HepG2 (cell line): ENCODE measurements around the gene CCDC69. TPM values are rescaled to one million over a fixed set of nuclear protein-coding genes. Genes with fewer than 3 reads are reported as not detected.

ENCODE experiments used
- DNMT1 ChIP-seq: sonication (generic); formaldehyde crosslinking; IDR thresholded peaks from 2 replicates; pipeline ENCODE4 v1.5.1; 2020; ENCODE audit warnings: mild to moderate bottlenecking, missing genetic modification reagents
- EZH2 ChIP-seq: conservative IDR thresholded peaks from 2 replicates; pipeline ENCODE4 v1.6.1; 2012; ENCODE audit warnings: mild to moderate bottlenecking, low read depth, low read length, moderate library complexity
- HDAC1 ChIP-seq: sonication (generic); formaldehyde crosslinking; IDR thresholded peaks from 2 replicates; pipeline ENCODE4 v1.5.1; 2020; ENCODE audit warnings: mild to moderate bottlenecking, missing genetic modification reagents
- HMGA1 ChIP-seq: sonication (generic); formaldehyde crosslinking; conservative IDR thresholded peaks from 2 replicates; pipeline ENCODE4 v1.4.0; 2020; ENCODE audit warnings: missing genetic modification reagents
- KMT2B ChIP-seq: IDR thresholded peaks from 2 replicates; pipeline ENCODE4 v1.6.1; 2016; ENCODE audit warnings: missing genetic modification reagents, missing compliant biosample characterization
- MEIS1 ChIP-seq: sonication (generic); formaldehyde crosslinking; IDR thresholded peaks from 2 replicates; pipeline ENCODE4 v1.9.0; 2021; ENCODE audit warnings: mild to moderate bottlenecking, missing genetic modification reagents, moderate library complexity, borderline replicate concordance
- RARG ChIP-seq: sonication (generic); formaldehyde crosslinking; IDR thresholded peaks from 2 replicates; pipeline ENCODE4 v1.4.0; 2020; ENCODE audit warnings: low read depth, mild to moderate bottlenecking, missing genetic modification reagents
- RCOR2 ChIP-seq: IDR thresholded peaks from 2 replicates; pipeline ENCODE4 v1.6.1; 2016; ENCODE audit warnings: missing biosample characterization, missing genetic modification reagents
- SP5 ChIP-seq: IDR thresholded peaks from 2 replicates; pipeline ENCODE4 v1.6.1; 2016; ENCODE audit warnings: low read depth, borderline replicate concordance
- ZC3H13 ChIP-seq: sonication (generic); formaldehyde crosslinking; IDR thresholded peaks from 2 replicates; pipeline ENCODE4 v1.8.1; 2023; ENCODE audit warnings: mild to moderate bottlenecking, missing genetic modification reagents, moderate library complexity
- ZNF20 ChIP-seq: sonication (generic); formaldehyde crosslinking; IDR thresholded peaks from 2 replicates; pipeline ENCODE4 v1.4.0; 2020; ENCODE audit warnings: mild to moderate bottlenecking, moderate library complexity, missing genetic modification reagents
- ZNF232 ChIP-seq: sonication (generic); formaldehyde crosslinking; IDR thresholded peaks from 2 replicates; pipeline ENCODE4 v1.4.0; 2020; ENCODE audit warnings: missing genetic modification reagents, borderline replicate concordance
- ZNF543 ChIP-seq: sonication (generic); formaldehyde crosslinking; IDR thresholded peaks from 2 replicates; pipeline ENCODE4 v1.4.0; 2020; ENCODE audit warnings: mild to moderate bottlenecking, missing genetic modification reagents
- ZNF780A ChIP-seq: sonication (generic); formaldehyde crosslinking; IDR thresholded peaks from 2 replicates; pipeline ENCODE4 v1.8.0; 2022; ENCODE audit warnings: mild to moderate bottlenecking, missing genetic modification reagents, moderate library complexity
- polyA plus RNA-seq, 8 experiments: library from polyadenylated mRNA; depleted of rRNA in 3 of 8; stranded (reverse) in 7 of 8; unstranded in 1 of 8; fragments of >200 nt; fragmentation: Illumina TruSeq in 4 of 8; extraction: Trizol in 4 of 8; gene quantifications; 2 replicates each; pipeline versions ENCODE4 v1.2.1 to v1.2.3, GENCODE V29; 2011 to 2016; ENCODE audit warnings: low read depth in 4 of 8, missing spikeins in 1 of 8, mixed read lengths in 1 of 8; ENCODE audit not compliant: insufficient read depth in 1 of 8
- total RNA-seq, 5 experiments: library from RNA; depleted of rRNA; stranded (reverse); fragments of >200 nt; fragmentation: Illumina TruSeq; extraction: Trizol; gene quantifications; 2 replicates each; pipeline ENCODE4 v1.2.3, GENCODE V29; 2016; ENCODE audit warnings: low read depth in 1 of 5
- TF ChIP-seq, protein P1 (sequence below): sonication (generic); formaldehyde crosslinking; IDR thresholded peaks from 2 replicates; pipeline ENCODE4 v1.4.0; 2020; ENCODE audit warnings: missing genetic modification reagents
- TF ChIP-seq, protein P2 (sequence below): IDR thresholded peaks from 2 replicates; pipeline ENCODE4 v1.6.1; 2016
- TF ChIP-seq, protein P3 (sequence below): sonication (generic); formaldehyde crosslinking; IDR thresholded peaks from 2 replicates; pipeline ENCODE4 v1.5.1; 2020; ENCODE audit warnings: mild to moderate bottlenecking, missing genetic modification reagents, borderline replicate concordance

CCDC69 gene
- total and polyA plus RNA-seq, 2 of the 13 experiments (the other 11 are each of a cell fraction or from before 2014, with no cell fraction given) = 12.2 to 45.2 TPM

DNA sequence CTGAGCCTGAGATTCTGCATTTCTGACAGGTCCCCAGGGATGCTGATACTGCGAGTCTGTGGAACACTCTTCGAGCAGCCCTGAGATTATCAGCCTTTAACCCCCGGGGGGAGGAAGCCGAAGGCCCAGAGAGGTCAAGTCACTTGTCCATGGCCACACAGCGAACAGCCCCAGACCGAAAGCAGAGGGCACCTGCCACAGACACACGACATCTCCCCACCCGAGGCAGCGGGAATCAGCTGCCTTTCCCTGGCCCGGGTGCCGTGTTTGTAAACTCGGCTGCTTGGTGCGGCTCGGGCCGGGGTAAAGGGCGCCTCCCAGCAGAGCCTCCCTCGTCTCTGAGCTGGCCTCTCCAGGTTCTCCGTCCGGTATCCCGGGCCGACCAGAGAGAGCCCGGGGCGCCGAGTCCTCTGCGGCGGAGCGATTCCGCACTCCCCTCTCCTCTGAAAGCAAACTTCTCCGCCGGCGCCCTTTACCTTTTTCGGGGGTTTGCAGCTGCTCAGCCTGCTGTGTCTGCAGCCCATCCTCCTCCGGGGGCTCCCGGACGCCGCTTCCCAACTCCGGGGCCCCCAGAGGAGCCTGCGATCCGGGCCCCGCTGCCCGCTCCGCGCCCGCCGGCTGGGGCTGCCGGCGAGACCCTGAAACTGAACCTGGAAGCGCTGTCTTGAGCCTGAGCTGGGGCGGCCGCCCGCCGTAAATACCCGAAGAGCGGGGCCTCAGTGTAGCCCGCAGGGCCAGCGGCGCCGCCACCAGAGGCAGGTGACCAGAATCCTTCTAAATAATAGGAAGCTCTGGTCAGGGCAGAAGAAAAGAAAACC is at the start of gene CCDC69 (continued):
- TF ChIP-seq, protein P1, sequence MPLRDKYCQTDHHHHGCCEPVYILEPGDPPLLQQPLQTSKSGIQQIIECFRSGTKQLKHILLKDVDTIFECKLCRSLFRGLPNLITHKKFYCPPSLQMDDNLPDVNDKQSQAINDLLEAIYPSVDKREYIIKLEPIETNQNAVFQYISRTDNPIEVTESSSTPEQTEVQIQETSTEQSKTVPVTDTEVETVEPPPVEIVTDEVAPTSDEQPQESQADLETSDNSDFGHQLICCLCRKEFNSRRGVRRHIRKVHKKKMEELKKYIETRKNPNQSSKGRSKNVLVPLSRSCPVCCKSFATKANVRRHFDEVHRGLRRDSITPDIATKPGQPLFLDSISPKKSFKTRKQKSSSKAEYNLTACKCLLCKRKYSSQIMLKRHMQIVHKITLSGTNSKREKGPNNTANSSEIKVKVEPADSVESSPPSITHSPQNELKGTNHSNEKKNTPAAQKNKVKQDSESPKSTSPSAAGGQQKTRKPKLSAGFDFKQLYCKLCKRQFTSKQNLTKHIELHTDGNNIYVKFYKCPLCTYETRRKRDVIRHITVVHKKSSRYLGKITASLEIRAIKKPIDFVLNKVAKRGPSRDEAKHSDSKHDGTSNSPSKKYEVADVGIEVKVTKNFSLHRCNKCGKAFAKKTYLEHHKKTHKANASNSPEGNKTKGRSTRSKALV (CRISPR knock-in tag) = 0 out of 2 replicates have a peak, but pooled peaks have one; percentile 70
- TF ChIP-seq RARG = no peak
- 0 out of 2 replicates have a peak, but pooled peaks have one; percentile 22 for TF ChIP-seq MEIS1 (CRISPR knock-in tag)
- TF ChIP-seq RCOR2 (CRISPR knock-in tag) = peak; percentile 50; the same call in 1 of the 2 replicates
- TF ChIP-seq ZNF543 (CRISPR knock-in tag) = peak; percentile 73; the same call in 1 of the 2 replicates
- TF ChIP-seq HMGA1 (CRISPR knock-in tag) = no peak
- no peak for TF ChIP-seq ZC3H13 (CRISPR knock-in tag)
- TF ChIP-seq, protein P2, sequence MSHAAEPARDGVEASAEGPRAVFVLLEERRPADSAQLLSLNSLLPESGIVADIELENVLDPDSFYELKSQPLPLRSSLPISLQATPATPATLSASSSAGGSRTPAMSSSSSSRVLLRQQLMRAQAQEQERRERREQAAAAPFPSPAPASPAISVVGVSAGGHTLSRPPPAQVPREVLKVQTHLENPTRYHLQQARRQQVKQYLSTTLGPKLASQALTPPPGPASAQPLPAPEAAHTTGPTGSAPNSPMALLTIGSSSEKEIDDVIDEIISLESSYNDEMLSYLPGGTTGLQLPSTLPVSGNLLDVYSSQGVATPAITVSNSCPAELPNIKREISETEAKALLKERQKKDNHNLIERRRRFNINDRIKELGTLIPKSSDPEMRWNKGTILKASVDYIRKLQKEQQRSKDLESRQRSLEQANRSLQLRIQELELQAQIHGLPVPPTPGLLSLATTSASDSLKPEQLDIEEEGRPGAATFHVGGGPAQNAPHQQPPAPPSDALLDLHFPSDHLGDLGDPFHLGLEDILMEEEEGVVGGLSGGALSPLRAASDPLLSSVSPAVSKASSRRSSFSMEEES = no peak
- no peak for TF ChIP-seq ZNF20 (CRISPR knock-in tag)
- peak; percentile 40; the same call in 1 of the 2 replicates for TF ChIP-seq KMT2B
- TF ChIP-seq EZH2 = no peak
- peak; percentile 70; the same call in 1 of the 2 replicates for TF ChIP-seq ZNF232 (CRISPR knock-in tag)
- TF ChIP-seq, protein P3, sequence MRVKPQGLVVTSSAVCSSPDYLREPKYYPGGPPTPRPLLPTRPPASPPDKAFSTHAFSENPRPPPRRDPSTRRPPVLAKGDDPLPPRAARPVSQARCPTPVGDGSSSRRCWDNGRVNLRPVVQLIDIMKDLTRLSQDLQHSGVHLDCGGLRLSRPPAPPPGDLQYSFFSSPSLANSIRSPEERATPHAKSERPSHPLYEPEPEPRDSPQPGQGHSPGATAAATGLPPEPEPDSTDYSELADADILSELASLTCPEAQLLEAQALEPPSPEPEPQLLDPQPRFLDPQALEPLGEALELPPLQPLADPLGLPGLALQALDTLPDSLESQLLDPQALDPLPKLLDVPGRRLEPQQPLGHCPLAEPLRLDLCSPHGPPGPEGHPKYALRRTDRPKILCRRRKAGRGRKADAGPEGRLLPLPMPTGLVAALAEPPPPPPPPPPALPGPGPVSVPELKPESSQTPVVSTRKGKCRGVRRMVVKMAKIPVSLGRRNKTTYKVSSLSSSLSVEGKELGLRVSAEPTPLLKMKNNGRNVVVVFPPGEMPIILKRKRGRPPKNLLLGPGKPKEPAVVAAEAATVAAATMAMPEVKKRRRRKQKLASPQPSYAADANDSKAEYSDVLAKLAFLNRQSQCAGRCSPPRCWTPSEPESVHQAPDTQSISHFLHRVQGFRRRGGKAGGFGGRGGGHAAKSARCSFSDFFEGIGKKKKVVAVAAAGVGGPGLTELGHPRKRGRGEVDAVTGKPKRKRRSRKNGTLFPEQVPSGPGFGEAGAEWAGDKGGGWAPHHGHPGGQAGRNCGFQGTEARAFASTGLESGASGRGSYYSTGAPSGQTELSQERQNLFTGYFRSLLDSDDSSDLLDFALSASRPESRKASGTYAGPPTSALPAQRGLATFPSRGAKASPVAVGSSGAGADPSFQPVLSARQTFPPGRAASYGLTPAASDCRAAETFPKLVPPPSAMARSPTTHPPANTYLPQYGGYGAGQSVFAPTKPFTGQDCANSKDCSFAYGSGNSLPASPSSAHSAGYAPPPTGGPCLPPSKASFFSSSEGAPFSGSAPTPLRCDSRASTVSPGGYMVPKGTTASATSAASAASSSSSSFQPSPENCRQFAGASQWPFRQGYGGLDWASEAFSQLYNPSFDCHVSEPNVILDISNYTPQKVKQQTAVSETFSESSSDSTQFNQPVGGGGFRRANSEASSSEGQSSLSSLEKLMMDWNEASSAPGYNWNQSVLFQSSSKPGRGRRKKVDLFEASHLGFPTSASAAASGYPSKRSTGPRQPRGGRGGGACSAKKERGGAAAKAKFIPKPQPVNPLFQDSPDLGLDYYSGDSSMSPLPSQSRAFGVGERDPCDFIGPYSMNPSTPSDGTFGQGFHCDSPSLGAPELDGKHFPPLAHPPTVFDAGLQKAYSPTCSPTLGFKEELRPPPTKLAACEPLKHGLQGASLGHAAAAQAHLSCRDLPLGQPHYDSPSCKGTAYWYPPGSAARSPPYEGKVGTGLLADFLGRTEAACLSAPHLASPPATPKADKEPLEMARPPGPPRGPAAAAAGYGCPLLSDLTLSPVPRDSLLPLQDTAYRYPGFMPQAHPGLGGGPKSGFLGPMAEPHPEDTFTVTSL (CRISPR knock-in tag) = no peak
- no peak for TF ChIP-seq SP5
- TF ChIP-seq ZNF780A (CRISPR knock-in tag) = no peak
- TF ChIP-seq DNMT1 = no peak
- TF ChIP-seq HDAC1 = peak; percentile 64; the same call in 1 of the 2 replicates
